LoVo (cell line): Measurements from ENCODE around the gene B9D2.
"Not testable (repeated sequence)": the region's sequence is repeated elsewhere in the genome, so short reads cannot be mapped to it uniquely, and the experiment has no call there.

ENCODE experiments used
- DNase-seq: peaks from one replicate; pipeline ENCODE4 v3.0.0-alpha.2; 2016; ENCODE audit warnings: low spot score

The B9D2 gene, protein sequence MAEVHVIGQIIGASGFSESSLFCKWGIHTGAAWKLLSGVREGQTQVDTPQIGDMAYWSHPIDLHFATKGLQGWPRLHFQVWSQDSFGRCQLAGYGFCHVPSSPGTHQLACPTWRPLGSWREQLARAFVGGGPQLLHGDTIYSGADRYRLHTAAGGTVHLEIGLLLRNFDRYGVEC

DNA sequence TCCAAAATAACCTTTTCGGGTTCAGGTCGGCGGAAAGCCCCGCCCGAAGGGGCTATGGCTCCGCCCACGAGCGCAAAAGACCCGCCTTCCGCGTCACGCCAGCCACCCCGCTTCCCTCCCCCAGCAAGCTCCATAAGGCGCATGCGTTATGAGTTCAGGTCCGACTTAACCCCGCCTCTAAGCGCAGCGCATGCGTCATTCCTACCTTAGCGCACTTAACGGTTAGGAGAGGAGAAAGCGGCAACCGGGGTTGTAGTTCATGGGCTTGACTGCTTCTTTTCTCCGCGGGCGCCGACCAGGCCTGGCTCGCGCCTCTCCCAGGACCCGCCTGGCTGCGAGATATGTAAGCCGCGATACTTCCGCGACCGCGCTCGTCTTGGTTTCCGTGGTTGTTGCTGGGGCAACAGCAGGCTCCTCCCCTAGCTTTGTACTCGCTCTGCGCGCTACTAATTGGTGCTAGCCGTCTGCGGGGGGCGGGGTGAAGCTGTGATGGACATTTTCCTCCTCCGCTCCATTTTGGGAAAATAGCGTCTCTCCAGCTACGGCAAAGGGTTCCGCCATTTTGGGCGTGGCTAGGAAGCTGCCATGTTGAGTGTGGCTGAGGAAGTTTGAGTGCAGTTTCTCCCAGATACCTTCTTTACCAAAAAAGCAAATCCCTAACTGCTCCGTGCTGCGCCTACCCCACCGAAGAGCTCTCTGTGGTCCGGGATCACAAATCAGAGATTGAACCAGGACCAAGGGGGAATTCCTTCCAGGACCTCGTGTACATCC, at the start of gene B9D2:
TSS of gene B9D2 (minus strand) at position 397 of the 771 bp plus-strand sequence. CDS start 630 bp downstream, outside the sequence.
- DNase-seq: peak; percentile 97

DNA sequence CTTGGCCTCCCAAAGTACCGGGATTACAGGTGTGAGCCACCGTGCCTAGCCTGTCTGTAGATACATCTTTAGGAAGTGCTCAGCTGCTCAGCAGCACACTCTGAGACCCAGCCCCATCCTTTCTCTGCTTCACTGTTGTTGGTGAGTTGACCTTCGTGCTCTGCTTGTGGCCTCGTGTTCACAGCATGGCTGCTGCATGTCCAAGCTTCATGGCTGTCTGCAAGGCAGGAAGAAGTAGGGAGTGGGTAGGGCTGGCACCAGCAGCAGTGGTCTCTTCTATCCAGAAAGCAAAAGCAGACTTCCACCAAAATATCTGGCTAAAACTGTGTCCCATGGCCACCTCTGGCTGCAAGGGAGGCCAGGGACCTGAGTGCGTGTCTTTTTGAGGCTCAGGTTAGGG, 49.0 kb upstream of the B9D2 start:
- DNase-seq: no peak

DNA sequence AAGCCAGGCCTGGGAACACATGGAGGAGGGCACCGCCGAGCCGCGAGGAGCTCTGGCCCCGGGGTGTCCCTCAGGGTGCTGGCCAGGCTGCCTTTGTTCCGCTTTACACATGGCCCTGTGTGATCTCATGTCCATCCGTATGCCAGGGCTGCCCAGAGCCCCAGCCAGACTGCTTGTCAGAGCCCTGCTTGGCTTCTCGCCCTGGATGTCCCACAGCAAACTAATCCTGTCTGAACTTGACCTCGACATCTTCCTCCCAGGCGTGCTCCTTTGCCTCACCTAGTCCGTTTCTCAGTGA, 48.0 kb upstream of the B9D2 start:
- DNase-seq: no peak

DNA sequence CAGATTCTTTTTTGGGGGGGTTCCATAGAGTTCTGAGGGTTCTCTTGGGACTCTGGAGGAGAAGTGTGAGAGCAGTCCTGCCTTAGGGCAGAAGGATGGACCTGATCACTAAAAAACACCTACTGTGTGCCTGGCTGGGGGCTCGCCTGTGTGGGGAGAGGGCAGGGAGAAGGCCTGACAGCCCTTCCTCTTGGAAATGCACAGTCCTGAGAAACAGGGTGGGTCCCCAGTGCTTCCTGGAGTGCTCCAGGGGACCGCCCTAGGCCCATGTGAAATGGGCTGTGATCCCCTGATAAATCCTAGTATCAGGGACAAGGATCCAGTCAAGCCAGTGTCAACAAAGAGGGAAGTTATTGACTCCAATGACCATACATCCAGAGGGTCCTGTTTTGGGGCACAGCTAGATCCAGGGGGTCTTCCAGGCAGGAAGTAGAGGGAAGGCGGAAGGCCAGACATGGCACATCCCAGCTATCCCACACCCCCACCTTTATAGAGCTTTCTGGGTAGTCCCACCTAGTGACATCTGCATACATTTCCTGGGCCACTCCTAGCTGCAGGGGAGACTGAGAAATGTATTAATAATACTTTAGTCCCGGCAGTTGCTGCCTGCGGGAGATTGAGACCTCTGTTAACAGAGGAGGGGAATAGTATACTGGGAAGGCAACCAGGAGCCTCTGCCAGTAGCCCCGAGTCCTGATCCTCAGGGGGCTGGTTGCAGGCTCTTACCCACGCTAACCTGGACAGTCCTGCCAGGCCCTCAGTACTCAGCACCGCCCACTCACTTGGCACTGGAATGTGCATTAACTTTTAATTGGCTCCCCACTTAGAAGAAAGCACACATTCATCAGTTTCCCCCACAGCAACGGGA, 47.4 kb upstream of the B9D2 start:
- DNase-seq: no peak

DNA sequence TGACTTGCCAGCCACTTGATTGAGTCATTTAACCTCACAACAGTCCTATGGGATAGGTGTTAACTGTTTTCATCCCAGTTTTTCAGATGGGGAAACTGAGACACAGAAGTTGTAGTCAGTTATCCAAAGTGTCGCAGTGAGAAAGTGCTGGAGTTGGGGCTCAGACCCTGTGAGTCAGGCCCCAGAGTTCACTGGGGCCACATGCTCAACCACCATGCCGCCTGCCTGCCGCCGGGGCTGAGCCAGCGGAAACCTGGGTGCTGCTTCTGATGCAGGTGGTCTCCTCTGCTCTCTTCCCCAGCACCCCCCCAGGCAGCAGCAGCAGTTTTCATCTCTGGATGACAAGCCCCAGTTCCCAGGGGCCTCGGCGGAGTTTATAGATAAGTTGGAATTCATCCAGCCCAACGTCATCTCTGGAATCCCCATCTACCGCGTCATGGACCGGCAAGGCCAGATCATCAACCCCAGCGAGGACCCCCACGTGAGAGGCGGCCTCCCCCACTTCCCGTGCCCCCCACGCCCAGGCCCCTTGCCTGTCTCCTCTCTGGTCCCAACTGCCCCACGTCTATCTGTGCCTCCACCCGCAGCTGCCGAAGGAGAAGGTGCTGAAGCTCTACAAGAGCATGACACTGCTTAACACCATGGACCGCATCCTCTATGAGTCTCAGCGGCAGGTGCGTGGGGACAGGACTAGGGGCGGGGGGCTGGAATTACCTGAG, 46.5 kb upstream of the B9D2 start:
- no peak for DNase-seq

DNA sequence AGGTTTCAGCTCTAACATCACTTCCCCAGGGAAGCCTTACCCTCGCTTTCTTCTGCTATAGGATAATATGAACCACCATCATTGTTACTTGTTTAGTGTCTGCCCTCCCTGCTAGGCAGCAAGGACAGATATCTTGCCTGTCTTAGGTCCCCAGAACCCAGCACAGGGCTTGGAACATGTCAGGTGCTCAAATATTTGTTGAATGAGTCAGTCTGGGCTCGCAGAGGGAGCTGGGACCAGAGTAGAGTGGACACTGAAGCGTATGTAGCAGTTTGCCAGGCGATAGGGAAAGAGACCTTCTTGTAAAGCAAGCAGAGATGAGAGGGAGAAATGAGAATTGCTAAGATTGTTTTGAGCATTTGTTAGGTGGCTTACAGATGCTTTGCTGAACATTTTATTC, 45.3 kb upstream of the B9D2 start:
- peak; percentile 50 for DNase-seq

DNA sequence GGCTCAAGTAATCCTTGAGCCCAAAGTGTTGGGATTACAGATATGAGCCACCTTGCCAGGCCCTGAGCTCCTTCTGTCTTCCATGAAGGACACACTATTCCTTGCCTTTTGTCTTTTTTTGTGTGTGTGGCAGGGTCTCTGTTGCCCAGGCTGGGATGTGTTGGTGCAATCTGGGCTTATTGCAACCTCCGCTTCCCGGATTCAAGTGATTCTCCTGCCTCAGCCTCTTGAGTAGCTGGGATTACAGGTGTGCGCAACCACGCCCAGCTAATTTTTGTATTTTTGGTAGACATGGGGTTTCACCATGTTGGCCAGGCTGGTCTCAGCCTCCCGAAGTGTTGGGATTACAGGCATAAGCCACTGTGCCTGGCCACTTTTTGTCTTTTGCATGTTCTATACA, 44.9 kb upstream of the B9D2 start:
- not testable (repeated sequence) for DNase-seq

DNA sequence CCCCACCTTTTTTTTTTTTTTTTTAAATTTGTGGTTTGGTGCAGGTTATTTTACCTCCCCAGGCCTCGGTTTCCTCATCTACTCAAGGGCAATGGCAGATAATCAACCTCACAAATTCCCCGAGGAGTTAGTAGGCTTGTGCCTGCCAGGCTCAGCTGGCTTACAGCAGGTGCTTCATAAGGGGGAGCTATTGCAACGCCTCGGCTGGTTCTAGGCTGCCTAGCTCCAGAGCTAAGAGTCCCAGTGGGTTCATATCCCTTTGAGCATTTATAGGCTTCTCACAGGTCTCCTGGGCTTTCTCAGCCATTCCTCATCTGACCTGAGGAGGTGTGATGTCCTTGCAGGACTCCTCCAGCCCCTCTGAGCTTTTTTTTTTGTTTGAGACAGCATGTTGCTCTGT, 44.3 kb upstream of the B9D2 start:
- no peak for DNase-seq

DNA sequence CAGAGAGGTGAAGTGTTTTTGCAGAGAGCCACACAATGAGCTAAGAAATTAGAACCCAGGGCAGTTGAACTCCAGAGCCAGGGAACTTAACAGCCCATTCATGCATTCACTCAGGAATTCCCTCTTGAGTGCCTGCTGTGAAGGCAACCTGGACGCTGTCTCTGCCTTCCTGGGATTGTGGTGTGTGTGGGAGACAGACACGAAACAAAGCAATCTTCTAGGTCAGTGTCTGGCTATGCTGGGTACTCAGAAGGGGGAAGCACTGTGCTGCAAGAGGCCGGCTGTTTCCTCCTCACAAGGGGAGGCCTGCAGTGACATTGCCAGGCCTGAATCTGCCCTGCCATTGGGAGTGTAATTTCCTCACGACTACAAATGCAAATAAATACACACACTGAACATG, 43.3 kb upstream of the B9D2 start:
- no peak for DNase-seq

DNA sequence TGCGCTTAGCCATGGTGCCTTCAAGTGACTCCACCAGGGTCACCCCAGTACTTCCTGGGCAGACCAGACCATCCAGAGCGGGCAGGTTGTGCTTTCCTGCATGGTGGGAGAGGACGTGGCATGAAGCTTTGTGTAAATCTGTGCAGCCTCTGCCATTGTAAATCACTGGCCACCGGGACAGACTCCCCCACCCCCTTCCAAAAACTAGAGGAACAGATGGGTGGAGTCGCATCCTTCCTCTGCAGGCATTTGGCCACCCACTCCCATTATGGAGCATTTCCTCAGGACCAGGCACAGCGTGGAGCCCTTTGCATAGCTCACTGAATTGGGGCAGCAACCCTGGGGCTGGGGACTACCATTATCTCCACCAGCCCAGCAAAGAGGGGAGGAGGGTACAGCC, 41.8 kb upstream of the B9D2 start:
- DNase-seq: no peak

DNA sequence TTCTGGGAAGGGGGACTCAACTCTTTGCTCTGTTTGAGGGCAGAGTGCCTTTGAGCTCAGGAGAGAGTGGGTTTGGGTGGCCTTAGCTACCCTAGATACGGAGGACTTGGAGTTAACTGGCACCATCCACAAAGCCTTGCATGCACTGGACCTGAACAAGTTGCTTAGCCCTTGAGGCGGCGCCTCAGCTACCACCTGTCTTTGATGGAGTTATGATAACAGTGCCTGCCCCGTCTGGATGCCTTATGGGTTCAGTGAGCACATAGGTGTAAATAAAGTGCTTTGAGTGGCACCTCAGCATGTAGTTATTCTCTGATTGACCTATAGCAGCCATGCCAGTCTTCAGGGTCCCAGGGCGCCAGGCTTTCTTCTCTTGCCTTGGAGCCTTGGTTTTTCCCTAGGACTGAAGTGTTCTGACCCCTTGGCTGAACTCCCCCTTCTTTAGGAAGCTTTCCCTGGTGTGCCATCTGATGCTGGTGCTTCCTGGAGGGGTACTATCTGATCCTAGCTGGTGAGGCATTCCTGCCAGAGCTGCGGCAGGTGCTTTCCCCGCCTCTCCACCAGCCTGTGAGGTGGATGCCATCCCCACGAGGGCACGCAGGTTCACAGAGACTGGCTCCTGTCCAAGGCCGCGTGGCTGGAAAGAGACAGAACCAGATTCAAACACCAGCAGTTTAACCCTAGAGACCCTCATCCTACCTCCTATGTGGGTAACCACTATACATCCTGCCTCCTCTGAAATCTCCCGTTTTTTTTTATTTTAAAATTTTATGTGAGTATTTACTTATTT, 39.4 kb upstream of the B9D2 start:
- DNase-seq: no peak

DNA sequence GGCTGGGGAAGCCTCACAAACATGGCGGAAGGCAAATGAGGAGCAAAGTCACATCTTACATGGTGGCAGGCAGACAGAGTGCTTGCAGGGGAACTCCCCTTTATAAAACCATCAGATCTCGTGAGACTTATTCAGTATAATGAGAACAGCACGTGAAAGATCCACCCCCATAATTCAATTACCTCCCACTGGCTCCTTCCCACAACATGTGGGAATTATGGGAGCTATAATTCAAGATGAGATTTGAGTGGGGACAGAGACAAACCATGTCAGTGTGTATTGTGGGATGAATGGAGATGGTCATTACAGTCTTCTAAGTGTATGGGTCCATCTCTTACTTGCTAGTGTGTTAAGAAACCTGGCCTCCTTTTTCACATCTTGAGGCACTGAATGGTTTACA, 38.1 kb upstream of the B9D2 start:
- no peak for DNase-seq

DNA sequence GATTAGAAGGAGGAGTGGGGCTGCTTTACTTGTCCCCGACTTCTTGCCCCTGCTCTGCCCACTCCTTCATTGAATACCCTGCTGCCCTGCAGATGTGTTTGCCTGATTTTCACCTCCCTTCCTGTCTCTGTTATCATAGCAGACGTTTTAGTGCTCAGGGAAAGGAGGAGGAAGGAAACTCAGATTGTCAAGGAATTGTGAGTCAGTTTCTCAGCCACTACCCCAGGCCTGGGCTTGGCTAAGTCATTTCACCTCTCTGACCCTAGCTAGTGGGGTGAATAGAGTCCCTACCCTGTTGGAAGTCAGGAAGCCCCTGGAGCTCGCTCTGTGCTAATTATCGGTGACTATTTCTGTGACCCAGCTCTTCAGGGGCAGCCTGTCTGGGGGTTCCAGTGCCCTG, 37.5 kb upstream of the B9D2 start:
- no peak for DNase-seq

DNA sequence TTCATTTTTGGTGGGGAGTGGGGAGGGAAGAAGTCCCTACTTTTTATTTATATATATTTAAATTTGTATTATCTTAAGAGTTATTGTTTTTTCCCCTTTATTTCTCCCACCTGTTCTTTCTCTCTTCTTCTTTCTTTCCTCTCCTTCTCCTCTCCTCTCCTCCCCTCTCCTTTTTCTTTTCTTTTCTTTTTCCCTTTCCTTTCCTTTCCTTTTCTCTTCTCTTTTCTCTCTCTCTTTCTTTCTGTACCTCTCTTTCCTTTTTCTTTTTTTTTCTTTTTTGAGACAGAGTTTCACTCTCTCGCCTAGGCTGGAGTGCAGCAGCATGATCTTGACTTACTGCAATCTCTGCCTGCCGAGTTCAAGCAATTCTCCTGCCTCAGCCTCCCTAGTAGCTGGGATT, 35.6 kb upstream of the B9D2 start:
- no peak for DNase-seq

DNA sequence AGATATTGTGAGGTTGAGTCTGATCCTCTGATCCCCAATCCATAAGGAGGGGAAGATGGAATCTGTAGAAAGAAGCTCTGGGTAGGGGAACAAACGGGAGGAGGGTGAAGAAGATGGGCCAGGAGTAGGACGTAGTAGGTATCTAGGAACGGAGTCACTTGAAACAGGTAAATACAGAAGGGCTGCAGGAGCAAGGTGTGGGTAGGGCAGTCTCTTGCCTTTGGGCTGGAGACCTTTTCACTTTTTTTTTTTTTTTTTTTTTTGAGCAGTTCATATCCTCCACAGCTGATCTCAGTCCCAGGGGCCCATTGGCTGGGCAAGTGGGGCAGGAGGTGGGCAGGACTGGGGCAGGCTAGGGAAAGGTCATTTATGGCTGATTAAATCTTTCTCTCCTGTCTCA, 35.1 kb upstream of the B9D2 start:
- no peak for DNase-seq

DNA sequence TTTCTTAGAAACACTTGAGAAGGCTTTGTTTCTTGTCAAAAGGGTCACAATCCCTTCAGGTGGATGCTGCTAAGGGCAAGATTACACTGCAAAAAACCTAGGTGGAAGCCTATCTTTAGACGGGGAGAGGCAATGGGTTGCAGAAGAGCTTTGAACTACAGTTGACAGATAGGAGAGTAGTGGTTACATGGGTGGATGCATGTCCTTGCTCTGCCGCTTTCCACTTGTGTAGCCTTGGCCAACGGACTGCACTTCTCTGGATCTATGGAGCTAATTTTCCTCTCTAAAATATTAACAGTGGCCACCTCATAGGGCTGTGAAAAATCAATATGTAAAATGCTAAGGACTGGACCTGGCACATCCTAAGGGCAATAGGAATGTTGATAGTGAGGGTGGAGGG, 34.6 kb upstream of the B9D2 start:
- no peak for DNase-seq

DNA sequence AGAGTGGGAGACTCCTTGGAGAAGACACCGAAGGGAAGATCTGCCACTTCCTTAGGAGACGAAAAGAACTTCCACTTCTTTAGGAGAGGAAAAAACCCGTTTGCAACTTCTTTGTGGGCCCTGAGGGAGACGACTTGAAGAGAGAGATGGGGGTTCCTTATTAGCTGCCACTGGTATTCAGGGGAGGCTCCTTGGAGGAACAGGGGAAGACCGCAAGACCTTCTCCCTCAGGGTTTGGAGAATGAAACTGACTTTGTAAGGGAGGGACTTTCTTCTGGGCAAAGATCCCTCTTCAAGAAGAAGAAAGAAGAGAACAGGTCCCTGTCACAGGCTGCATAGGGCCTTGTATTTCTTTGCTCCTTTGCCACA, 34.1 kb upstream of the B9D2 start:
- no peak for DNase-seq

DNA sequence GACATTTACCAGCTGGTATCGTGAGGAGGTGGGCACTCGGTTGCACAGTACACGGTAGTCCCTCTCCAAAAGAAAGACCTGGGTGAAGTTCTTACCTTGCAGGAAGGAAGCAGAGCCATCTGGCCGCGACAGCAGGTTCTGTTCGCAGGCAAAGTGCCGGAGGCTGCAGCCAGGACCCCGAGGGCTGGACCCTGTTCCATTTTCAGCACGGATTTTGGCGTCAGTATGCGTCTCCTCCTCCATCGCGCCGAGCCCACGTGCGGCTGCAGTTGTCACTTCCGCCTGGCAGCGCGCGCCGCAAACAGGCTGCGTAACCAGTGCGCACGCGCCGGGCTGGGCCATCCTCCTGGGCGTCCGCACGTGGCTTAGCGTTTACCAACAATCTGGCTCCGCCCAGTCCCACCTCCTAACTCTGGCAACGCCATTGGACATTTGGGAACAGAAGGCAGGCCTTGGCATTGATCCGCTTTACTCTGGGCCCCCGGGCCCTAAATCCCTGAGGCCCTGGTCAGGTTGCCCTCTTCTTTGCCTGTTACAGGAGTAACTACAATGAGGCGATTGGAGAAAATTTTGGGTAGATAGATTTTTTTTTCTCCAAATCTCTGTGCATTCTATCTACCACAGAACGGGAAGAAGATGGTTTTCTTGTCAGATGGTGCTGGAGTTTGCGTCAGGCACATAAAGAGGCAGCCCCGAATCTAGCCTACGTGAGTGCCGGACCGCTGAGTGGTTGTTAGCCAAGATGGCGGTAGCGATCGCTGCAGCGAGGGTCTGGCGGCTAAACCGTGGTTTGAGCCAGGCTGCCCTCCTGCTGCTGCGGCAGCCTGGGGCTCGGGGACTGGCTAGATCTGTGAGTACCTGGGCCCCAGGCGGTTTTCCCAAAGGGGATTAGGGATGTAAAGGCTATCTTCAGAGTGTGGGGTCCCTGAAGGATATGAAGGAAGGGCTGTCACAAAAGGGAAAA, 33.4 kb upstream of the B9D2 start, which contains the start of the genes BCKDHA and EXOSC5:
TSS of gene BCKDHA (plus strand) at position 733 of the 964 bp plus-strand sequence. CDS start at position 743, 10 bp downstream.
TSS of gene EXOSC5 (minus strand) at position 274 of the 964 bp plus-strand sequence. CDS start at position 243, 31 bp downstream.
- DNase-seq: peak; percentile 100

DNA sequence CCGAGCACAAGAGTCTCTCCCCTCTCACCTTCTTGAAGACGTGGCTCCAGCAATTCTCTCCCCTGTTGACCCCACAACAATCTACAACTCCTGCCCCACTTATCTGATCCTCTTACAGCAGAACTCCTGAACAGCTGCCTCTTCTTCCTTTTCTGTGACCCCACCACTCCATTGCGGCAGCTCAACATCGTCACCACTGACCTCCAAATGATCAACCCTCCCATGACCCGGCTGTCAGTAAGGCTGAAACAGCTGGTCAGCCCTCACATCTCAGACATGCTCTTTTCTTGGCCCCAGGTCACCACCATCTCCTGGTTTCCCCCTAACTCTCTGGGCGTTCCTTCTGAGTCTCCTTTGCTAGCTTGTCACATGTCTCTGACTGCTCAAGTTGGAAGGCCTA, 31.4 kb upstream of the B9D2 start:
- DNase-seq: no peak

DNA sequence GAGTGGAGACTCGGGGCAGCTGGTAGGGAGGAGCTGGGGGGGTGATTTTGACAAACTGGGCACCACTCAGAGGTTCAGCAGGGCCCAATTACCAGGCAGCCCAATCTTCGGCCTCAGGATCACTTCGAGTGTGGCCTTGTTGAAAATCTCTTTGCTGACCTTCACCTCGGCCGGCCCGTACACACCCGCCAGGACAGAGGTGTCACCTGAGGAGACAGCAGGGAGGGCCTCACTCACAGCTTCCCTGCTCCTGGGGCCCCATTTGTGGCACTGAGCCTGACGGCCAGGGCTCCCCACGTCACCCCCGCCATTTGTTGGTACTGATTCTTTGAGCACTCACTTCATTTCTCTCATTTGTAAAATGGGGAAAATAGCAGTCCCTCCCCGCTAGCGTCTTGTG, 28.8 kb upstream of the B9D2 start:
- no peak for DNase-seq
